ENCODE data around the gene NCOA7.

DNA sequence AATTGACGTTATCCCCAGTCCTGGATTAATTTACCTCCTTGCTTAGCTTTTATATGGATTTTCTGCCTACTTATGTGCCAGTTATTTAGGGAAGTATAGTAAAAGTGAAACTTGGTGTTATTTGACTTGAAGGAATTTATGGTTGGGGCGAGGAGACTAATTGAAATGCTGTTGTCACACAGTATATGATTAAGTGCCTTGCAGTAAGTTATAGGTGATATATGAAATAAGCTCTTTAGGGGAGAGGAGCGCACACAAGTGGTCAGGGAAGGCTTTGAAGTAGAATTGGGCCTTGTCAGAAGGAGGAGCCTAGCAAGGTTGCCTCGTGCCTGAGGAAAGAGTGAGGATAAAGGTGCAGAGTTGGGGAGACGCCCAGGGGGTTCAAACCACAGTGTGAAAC lies 20.5 kb downstream of the NCOA7 start:
- TF ChIP-seq POLR2A (IDR thresholded peaks at IDR 0.05; ENCODE audit: low read depth, low read length) (no peak), POLR2AphosphoS5 (IDR thresholded peaks at IDR 0.05; ENCODE audit: low read depth, low read length) (no peak), TAF1 (IDR thresholded peaks at IDR 0.05; ENCODE audit: low read depth, low read length) (no peak), SPI1 (IDR thresholded peaks at IDR 0.05; ENCODE audit: low read depth, low read length) (no peak), PAX5 (IDR thresholded peaks at IDR 0.05; ENCODE audit: insufficient read depth, low read length, severe bottlenecking) (no peak)

Data from GM12891 (cell line).